NT2/D1 (cell line): ENCODE data around the gene MAST4.

ENCODE experiments used
- SUZ12 ChIP-seq: IDR thresholded peaks from 2 replicates; pipeline ENCODE4 v1.6.1; 2011; ENCODE audit not compliant: insufficient read length, insufficient read depth; ENCODE audit errors: extremely low read depth
- ZNF274 ChIP-seq: IDR thresholded peaks from 2 replicates; pipeline ENCODE4 v1.6.1; 2011; ENCODE audit warnings: mild to moderate bottlenecking, low read depth, low read length

- no peak for TF ChIP-seq ZNF274
- TF ChIP-seq SUZ12: no peak
These were observed 51.1 kb downstream of the MAST4 start for GRCh38 chr5:66647146-66647856.
